ENCODE measurements around the gene GSDMA.
"Not testable (repeated sequence)": the region's sequence is repeated elsewhere in the genome, so short reads cannot be mapped to it uniquely, and the experiment has no call there.

Gene GSDMA

DNA sequence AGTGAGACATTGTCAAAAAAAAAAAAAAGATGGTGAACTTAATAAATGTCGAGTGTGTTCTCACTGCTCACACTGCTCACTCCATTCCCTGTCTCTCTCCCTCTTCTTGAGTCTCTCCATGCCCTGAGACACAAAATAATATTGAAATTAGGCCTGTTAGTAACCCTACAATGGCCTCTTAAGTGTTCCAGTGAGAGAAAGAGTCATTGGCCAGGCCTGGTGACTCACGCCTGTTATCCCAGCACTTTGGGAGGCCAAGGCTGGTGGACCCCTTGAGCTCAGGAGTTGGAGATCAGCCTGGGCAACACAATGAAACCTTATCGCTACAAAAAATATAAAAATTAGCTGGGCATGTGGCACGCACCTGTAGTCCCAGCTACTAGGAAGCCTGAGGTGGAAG lies 36.3 kb downstream of the GSDMA start:
- DNase-seq: no peak

- DNase-seq: no peak
These were observed 37.4 kb downstream of the GSDMA start for GRCh38 chr17:40000161-40000560.

GRCh38 chr17:40001335-40001734 lies 38.5 kb downstream of the GSDMA start:
- not testable (repeated sequence) for DNase-seq

DNA sequence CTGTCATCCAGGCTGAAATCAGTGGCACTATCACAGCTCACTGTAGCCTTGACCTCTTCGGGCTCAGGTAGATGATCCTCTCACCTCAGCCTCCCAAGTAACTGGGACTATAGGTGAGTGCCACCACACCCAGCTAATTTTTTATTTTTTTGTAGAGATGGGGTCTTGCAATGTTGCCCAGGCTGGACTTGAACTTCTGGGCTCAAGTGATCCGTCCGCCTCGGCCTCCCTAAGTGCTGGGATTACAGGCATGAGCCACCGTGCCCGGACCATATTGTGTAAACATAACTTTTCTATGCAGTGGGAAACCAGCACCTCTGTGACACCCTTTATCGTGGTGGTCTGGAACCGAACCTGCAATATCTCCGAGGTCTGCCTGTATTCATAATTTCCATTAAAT lies 41.3 kb downstream of the GSDMA start:
- DNase-seq: no peak

- no peak for DNase-seq
These were observed 41.9 kb downstream of the GSDMA start for GRCh38 chr17:40004712-40005111.

- no peak for DNase-seq
These were observed 42.7 kb downstream of the GSDMA start for GRCh38 chr17:40005520-40005919.

DNA sequence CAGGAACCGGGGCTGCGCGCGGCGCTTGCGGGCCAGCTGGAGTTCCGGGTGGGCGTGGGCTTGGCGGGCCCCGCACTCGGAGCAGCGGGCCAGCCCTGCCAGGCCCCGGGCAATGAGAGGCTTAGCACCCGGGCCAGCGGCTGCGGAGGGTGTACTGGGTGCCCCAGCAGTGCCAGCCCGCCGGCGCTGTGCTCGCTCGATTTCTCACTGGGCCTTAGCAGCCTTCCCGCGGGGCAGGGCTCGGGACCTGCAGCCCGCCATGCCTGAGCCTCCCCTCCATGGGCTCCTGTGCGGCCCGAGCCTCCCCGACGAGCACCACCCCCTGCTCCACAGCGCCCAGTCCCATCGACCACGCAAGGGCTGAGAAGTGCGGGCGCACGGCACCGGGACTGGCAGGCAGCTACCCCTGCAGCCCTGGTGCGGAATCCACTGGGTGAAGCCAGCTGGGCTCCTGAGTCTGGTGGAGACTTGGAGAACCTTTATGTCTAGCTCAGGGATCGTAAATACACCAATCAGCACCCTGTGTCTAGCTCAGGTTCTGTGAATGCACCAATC lies 48.2 kb downstream of the GSDMA start:
- not testable (repeated sequence) for DNase-seq

DNA sequence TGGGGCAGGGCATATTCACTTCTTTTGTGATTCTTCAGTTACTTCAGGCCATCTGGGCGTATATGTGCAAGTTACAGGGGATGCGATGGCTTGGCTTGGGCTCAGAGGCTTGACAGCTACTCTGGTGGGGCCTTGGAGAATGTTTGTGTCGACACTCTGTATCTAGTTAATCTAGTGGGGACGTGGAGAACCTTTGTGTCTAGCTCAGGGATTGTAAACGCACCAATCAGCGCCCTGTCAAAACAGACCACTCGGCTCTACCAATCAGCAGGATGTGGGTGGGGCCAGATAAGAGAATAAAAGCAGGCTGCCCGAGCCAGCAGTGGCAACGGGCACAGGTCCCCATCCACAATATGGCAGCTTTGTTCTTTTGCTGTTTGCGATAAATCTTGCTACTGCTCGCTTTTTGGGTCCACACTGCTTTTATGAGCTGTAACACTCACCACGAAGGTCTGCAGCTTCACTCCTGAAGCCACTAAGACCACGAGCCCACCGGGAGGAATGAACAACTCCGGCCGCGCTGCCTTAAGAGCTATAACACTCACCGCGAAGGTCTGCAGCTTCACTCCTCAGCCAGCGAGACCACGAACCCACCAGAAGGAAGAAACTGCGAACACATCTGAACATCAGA lies 49.3 kb downstream of the GSDMA start:
- not testable (repeated sequence) for DNase-seq

- peak; percentile 8 for DNase-seq
These were observed 51.7 kb downstream of the GSDMA start for GRCh38 chr17:40014375-40014980.

GRCh38 chr17:40015005-40015997 lies 52.5 kb downstream of the GSDMA start, which contains the start of gene CSF3:
Gene CSF3 (plus strand): TSS chr17:40015440. CDS start chr17:40015475, 35 bp downstream.
- no peak for DNase-seq

DNA sequence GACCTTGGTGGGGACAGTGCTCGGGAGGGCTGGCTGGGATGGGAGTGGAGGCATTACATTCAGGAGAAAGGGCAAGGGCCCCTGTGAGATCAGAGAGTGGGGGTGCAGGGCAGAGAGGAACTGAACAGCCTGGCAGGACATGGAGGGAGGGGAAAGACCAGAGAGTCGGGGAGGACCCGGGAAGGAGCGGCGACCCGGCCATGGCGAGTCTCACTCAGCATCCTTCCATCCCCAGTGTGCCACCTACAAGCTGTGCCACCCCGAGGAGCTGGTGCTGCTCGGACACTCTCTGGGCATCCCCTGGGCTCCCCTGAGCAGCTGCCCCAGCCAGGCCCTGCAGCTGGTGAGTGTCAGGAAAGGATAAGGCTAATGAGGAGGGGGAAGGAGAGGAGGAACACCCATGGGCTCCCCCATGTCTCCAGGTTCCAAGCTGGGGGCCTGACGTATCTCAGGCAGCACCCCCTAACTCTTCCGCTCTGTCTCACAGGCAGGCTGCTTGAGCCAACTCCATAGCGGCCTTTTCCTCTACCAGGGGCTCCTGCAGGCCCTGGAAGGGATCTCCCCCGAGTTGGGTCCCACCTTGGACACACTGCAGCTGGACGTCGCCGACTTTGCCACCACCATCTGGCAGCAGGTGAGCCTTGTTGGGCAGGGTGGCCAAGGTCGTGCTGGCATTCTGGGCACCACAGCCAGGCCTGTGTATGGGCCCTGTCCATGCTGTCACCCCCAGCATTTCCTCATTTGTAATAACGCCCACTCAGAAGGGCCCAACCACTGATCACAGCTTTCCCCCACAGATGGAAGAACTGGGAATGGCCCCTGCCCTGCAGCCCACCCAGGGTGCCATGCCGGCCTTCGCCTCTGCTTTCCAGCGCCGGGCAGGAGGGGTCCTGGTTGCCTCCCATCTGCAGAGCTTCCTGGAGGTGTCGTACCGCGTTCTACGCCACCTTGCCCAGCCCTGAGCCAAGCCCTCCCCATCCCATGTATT lies 53.5 kb downstream of the GSDMA start:
- no peak for DNase-seq

- no peak for DNase-seq
These were observed 54.7 kb downstream of the GSDMA start for GRCh38 chr17:40017422-40018080.

- no peak for DNase-seq
These were observed 55.7 kb downstream of the GSDMA start for GRCh38 chr17:40018211-40019121.

DNA sequence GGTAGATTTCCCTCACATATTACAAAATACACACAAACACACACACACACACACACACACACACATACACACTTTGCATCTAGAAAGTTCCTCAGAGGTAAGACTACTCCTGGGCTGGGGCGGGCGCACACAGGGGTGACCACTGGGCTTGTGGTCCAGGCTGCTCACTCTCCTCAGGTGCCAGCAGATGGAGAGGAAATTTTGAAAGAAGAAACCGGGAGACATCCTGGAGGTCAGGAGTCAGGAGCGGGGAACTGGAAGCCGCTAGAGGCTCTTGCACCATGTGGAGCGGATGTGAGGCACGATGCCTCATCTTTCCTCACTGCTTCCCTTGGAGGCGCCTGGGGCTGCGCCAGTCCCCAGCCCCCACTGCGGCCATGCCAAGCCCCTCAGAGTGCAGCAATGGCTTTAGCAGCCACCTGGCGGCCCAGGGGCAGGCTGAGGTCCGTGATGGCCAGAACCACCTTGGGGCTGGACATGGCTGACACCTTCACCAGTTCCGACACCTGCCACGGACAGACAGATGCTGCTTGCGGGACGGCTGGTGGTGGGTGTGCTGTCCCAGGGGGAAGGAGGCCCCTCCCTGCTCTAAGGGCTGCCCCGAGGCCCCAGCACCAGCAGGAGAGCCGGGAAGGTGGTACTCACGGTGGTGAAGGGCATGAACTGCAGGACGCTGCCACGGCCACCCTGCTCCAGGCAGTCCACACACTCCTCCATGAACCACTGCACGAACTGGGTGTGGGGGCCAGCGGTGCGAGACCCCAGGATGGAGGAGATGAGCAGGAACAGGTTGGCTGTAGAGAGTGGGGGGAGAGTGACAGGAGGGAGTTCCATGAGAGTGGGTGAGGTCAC lies 56.6 kb downstream of the GSDMA start:
- DNase-seq: no peak

GRCh38 chr17:40020146-40020545 lies 57.3 kb downstream of the GSDMA start:
- DNase-seq: no peak

GRCh38 chr17:40021451-40021971 lies 58.7 kb downstream of the GSDMA start:
- DNase-seq: no peak

GRCh38 chr17:40022497-40022896 lies 59.7 kb downstream of the GSDMA start:
- DNase-seq: no peak

DNA sequence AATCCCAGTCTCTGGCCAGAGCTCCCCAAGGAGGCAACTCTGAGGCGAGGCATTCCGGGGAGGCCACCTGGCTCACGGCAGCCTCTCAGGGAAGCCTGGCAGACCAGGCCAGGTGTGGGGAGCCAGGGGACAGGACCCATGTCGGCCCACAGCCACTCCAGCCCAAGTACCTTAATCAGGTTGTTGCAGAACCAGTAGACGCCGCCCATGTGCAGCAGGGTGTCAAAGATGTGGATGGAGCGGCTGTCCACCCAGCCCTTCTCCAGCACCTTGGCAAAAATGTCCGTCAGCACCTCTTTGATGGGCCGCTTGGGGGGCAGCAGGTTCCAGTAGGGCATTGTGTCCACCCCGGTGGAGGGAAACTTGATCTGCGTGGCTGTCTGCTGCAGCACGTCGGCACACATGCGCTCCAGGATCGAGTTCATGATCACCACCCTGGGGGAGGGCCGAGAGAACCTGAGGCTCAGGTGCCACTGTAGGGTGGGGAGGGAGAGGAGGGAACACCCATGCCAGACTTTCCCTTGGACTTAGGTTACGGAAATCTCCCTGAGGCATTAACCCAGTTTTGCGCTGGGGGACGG lies 60.2 kb downstream of the GSDMA start:
- DNase-seq: no peak
